Activated gamma-delta T cell (primary cell): ENCODE data around the gene SMAD3.

Source experiments
- DNase-seq: peaks from one replicate; lab custom pipeline; 2025; lab: John Stamatoyannopoulos, UW

Gene SMAD3

DNA sequence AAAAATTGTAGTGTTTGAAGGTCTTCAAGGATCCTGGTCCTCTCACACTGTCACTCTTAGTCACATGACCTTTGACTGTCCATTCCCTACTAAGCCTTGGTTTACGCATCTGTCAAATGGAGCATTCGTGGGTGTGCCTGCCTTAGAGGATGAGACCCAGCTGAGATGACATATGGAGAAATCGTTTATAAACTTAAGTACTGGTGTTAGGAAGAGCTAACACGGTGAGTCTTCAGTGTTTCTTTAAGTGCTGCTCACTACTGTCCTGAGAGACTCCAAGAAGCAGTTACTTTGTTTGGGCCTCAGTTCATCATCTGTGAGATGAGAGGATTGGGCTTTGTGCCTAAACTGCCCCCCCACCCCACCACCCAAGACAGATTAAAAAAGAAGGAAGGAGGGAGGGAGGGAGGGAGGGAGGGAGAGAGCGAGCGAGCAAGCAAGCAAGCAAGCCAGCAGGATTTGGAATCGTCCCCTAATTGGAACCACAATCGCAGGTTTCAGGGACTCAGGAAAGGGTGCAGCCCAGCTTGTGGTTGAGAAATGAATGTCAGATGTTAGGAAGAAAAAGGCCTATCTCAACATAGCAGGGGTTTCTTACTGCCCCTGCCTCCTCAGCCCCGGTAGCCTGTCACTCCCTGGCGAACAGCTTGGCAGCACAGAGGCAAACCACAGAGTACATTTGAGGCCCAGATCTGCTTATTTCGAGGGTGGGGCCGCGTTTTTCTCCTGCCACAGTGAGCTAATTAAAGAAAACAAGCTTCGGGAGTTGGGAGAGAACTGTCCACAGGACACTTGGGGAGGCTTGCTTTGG lies 32.7 kb downstream of the SMAD3 start:
- no peak for DNase-seq

DNA sequence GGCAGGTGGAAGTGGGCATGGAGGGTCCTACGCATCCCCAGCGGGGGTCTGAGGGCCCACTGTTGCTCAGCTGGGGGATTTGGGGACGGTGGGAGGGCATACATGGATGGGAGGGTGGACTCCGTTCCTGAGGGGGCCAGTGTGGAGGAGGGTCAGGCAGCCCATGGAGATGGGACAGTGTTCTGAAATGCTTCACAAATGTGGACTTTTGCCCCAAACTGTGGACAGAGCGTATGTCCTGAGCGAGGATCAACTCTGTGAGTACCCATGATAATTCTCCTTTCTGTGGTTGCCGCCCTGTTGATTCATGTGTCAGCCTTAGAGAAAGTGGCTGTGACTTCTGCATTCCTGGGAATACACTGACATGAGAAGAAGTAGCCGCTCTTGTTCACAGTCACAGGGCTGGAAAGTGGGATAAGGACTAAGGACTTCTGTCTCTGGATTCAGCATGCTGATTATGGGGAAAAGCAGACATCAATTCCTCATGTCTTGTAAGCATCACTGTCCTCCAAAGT lies 33.4 kb downstream of the SMAD3 start:
- no peak for DNase-seq

- no peak for DNase-seq
Measured at GRCh38 chr15:67100124-67100791, 34.9 kb downstream of the SMAD3 start.

- DNase-seq = no peak
Measured at GRCh38 chr15:67100801-67101581, 35.6 kb downstream of the SMAD3 start.

GRCh38 chr15:67101911-67102598 lies 36.7 kb downstream of the SMAD3 start:
- DNase-seq = no peak

DNA sequence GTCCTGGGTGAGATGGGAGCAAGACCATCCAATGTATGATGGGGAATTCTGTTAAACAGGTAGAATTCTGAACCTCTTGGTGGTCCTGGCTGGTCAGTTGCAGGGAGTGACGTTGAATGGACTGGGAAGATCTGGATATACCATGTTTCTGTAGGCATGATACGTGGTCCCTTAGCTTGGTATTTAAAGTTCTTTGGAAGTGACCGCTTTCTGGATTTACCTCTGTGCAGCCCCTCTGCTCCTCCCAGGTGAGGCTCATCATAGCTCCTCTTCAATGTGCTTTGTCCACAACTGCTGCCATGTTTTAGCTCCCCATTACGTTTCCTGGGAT lies 37.2 kb downstream of the SMAD3 start:
- DNase-seq = no peak

- no peak for DNase-seq
Measured at GRCh38 chr15:67103021-67103420, 37.6 kb downstream of the SMAD3 start.

GRCh38 chr15:67103432-67103831 lies 38.0 kb downstream of the SMAD3 start:
- DNase-seq = no peak

- no peak for DNase-seq
Measured at GRCh38 chr15:67103869-67104268, 38.5 kb downstream of the SMAD3 start.

DNA sequence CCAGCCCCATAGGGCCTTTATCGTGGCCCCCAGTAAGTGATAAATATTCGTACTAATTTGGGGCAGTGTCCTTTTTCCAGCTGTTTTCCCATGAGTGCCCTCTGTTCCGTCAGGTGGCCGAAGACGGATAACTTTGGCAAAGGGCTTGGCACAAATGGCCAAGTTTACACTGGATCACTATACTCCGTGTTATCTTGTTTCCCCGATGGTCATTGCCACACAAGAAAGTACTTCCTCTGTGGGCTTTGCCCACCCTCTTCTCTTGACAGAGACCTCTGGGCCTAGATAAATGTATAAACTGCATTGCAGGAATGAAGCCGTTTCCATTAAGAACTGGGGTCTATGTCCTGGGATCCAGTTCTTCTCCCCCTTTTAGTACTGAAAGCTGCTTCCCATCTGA lies 39.1 kb downstream of the SMAD3 start:
- DNase-seq = no peak

GRCh38 chr15:67105065-67105951 lies 39.9 kb downstream of the SMAD3 start:
- DNase-seq = no peak

DNA sequence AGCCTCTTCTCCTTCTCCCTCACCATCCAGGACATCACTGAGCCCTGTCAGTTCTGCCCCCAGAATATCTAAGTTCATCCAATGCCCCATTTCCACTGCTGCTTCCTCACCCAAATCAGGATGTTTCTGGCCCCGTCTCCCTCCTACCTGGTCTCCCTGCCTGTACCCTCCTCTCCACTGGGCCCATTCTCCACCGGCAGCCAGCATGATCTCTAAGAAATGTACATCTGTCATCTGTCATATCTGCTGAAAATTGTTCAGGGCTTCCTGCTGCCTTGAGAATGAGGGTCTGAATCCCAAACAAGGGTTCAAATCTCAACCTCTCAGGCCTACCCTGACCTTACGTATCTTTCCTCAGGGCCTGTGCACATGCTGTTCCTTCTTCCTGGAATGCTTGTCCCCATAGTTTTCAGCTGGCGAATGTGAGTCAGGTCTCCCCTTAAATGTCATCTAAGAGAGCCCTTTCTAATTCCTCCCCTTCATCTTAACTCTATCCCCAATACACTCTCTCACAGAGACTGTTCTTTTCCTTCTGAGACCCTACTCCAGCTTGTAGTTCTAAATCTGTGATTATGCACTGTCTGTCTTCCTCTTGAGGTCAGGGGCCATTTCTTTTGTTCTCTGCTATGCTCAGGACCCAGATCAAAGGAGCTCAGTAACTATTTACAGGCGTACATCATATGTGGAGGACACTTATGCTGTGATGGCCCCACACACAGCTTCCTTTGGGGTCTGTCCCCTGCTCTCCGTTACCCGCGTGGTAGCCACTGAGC lies 40.8 kb downstream of the SMAD3 start:
- DNase-seq = no peak

DNA sequence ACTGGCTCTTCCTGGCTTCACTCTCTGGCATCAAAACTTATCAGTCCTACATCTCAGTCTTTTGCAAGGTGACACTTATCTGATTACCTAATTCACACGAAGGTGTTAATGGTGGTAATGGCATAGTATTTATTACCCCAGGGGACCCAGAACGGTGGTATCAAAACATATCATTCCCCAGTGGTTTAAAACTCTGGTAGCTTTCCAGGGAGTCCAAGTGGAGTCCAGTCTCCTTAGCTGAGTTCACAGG lies 41.3 kb downstream of the SMAD3 start:
- DNase-seq = no peak

GRCh38 chr15:67107014-67107812 lies 41.8 kb downstream of the SMAD3 start:
- DNase-seq = no peak

DNA sequence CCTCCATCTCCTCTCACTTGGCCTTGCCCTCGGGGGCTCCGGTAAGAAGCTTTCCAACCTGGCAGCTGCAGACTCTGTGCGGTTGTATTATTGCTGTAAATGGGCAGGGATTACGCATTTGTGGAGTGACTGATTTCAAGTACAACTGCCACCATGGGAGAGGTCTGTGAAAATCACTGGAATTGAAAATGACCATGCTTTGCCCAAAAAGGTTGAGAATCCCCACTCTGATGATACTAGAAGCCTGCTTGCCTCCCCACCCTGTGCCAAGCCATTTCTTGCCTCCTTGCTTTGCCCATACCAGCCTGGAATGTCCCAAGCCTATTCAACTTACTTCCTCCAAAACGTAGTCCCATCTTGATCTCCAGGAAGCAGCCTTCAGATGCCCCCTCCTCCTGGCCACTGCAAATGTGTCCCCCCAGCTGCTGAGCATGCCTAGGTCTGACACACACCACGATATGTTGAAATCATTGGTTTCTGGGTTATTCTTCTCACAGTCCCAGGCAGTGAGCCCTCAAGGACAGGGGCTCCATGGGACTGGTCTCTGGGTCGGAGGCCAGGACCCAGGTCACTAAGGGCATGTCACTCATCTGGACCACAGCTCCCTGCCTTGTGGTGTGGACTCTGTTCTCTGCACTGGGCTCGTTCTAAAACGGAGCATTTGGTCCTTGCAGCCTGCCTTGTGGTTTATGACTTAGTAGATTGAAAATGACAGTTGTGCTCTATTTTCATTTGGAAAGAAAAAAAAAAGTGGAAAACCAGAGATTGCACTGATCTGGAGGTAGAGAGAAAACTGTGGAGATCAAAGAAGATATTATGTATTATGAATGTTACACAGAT lies 42.9 kb downstream of the SMAD3 start:
- no peak for DNase-seq

GRCh38 chr15:67109141-67110034 lies 44.0 kb downstream of the SMAD3 start:
- DNase-seq = peak; percentile 14

- DNase-seq = no peak
Measured at GRCh38 chr15:67110361-67110781, 45.0 kb downstream of the SMAD3 start.
